ENCODE results near the gene HERC3.
A peak's percentile ranks its signal among the peaks of the same experiment; 100 is the strongest.

HERC3 gene

DNA sequence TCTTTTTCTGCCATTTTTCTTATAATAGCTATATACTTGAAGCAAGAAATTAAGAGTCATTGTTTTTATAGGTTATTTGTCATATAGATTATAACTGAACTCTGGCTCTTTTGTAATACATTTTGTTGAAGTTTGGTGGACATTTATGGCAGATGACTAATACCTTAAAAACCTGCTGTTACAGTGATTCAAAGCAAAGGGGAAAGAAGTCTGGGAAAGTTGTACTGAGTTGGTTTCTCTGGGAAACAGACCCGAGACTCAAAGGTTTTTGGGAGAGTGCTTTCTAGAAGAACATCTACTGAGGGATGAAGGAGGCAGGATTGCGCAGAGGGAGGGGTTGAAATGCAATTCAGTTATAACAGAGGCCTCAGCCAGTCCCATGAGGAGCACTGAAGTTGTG is 69.5 kb downstream of the HERC3 start:
- DNase-seq = no peak

DNA sequence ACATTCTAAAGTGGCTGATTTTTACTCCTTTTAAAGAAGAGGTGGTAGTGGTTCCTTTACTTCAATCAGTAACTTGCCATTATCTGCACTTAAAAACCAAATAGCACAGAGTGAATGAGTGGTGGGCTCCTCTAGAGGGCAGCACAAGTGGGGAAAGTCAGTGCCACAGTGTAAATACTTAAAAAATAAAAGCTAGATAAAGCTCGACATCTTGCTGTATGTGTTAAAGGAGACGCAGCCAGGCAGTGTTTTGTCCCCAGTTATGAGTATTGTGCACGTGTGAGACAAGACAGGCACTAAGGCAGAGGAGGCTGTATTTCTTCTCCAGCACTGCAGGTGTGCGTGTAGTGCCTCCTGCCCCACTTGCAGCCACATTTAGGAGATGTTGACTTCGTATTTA is 80.7 kb downstream of the HERC3 start:
- DNase-seq = peak in 1 of 2 donors; percentile 19

DNA sequence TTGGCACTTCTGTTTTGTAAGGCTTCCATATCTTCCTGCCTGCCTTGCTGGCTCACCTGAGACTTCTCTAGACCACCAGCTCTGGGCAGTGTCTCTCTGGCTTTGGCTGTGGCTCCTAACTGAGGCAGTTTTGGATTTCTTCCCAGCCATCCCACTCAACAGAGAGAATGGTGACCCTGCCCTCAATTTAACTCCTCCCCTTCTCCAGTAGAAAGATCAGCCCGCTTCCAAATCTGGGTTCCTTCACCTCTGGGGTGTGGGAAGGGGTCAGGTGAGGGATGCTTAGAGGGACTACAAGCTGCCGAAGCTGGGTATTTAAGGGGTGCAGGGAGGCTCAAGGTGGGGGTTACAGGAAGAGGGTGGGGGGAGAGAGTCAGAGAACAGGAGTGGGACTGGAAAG is 81.6 kb downstream of the HERC3 start:
- no peak for DNase-seq

DNA sequence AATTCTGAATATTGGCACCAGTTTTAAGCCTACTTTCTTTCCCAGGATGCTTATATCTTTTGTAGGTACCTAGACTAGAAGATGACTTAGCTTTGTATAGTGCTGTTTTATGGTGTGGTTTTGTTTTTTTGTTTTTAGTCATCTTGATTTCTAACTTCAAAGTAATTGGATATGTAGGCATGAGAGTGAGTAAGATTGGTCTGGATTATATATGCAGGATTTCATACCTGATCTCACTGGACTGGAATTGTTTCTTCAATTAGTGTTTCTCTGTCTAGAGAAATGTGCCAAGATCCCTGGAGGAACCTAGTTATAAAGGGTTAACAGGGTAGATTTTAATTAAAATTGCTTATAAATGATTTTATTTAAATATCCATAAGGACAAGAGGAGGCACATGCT is 82.3 kb downstream of the HERC3 start:
- no peak for DNase-seq

DNA sequence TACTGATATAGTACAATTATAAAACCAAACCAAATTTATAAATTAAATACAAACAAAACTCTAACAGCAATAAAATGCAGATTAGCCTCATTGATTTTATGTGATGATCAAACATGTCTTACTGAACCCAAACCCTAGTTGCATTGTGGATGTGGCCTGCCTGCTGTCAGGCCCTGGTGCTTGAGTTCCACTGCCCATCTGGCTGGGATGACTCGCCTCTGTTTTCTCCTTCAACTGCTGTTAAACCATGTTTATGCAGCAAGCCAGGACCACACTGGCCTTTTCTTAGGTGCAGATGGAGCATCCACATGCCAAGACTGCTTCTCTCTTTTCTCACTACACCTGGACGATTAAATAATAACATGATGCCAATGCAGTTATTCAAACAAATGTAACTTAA is 82.7 kb downstream of the HERC3 start:
- no peak for DNase-seq

DNA sequence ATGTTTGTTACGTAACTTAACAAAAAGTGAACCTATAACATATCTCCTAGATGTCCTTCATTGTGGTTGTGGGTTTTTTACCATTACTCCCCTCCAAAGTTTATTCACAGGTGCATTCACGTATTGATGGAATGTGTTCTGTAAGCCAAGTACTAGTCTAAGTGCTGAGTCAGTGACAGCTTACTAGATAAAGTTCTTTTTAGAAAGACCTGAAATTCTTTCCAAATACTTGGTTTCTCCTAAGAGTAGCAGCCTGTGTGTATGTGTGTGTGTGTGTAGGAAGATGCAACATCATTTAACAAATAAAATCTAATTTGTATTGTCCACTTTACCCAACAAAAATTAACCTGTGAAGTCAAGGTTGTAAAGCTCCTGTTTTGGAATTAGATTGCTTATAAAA is 83.3 kb downstream of the HERC3 start:
- DNase-seq = no peak

DNA sequence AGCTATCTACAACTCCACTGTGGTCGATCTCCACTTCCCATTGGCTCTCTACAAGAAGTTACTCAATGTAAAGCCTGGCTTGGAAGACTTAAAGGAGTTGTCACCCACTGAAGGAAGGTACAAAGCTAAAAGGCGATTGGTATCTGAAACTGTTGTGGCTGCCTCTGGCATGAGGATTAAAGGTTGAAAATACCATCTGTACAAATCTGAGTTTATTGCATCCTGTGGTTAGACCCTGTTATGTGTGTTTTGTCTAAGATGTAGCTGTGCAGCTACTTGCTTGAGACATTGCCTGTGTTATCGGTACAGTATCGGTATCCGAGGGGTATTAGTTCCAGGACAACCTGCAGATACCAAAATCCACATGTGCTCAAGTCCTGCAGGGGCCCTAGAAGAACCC is 88.9 kb downstream of the HERC3 start:
- no peak for DNase-seq

DNA sequence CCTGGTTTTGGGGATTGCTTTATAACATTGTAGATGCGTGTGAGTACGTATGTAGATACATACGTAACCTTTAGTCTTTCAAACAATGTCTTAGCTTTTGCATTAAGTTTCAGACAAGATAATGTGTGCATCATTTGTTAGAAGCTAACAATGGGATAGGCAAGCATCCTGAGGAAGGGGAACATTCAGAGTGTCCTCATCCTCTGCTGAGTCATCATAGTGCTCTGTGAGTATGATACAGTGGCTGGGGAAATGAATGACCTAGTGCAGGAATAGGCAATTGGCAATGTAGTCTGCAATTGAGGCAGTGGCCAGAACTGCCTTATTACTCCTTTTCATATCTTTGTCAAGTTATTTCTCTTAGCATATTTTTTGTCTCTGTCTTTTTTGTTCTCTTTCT is 98.1 kb downstream of the HERC3 start:
- DNase-seq = no peak

DNA sequence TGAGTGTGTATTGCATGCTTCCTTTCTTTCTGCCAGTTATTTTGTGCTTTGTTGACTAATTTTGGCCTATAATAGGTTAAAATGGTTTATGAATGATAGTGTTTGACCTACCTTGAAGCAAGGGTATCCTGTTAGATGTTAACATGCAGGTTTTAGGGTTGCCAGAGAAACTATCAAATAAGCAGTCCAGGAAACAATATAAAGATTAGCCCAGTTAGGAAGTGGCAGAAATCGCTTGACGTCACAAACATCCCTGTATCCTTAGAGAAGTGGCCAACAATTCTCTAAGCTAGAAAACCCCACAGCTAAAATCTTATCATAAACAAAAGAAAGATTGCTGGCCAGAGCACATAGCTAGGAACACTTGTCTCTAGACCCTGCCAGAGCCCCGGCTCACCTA is 101.5 kb downstream of the HERC3 start:
- no peak for DNase-seq

DNA sequence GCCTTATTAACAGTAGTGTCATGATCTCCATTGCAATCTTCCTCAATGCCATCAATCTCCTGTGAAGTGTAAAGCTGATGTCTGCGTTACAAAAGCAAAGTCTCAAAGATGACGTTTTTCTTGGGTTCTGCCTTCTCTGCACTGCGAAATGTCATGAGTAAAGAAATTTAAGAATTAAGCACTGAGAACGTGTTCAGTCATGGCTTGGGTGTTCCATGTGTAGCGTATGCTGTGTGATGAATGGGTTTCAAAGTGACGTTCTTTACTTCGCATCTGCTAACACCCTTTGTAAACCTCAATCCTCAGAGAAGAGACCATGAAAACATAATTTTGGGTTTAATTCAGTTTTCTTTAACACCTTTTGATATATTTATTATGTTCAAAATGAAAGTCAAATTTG is 104.3 kb downstream of the HERC3 start:
- DNase-seq = no peak

DNA sequence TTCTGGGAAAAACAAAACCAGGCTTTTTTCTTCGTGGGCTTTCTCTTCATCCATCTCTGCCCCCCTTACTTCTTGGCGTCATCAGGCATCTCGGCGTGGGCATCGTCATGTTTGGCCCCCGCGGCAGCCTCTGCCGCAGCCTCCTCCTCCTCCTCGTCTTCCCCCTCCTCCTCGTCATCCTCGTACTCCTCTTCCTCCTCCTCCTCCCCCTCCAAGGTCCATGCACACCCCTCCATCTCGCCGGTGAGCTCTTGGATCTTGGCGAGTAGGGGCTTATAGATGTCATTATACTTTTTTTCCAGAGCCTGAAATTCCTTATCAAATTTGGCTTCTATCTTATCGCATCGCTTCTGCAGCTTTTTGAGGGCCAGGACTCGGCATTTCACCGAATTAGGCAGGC is 104.9 kb downstream of the HERC3 start:
- DNase-seq = no peak

DNA sequence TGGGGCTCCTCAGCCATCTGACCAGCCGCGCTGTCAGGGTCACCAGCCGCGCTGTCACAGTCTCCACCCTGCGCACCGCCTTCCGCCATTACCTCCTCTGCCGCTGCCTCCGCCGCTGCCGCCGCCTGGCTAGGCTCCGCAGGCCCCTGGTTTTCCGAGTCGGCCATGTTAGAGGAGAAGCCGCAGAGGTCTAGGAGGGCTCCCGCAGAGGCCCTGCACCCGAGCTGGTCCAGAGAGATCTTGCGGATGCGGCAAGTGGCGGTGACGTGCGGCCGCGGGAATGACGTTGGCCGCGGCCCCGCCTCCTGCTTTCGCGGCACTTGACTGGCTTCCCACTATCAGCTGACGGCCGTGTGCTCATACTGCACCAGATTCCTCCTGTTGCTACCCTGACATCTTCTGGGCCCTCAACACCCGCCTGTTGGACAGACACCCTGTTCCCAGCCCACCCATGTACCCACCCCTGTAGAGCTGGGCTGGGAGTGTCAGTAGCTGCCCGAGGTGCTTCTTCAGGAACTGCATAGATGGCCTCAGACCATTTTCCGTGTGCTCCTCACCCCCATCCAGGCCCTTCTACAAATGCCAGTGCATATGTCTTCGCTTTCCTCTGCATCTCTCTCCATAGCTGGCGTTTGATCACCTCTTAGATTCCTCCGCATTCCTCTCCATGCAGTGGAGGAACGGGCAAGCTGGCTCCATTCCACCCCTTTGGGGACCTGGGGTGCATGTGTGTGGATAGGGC is 105.5 kb downstream of the HERC3 start, which contains the start of gene NAP1L5:
TSS of gene NAP1L5 (minus strand) at position 242 of the 742 bp plus-strand sequence. CDS start at position 167, 75 bp downstream.
- DNase-seq = peak; percentile 19 to 63

DNA sequence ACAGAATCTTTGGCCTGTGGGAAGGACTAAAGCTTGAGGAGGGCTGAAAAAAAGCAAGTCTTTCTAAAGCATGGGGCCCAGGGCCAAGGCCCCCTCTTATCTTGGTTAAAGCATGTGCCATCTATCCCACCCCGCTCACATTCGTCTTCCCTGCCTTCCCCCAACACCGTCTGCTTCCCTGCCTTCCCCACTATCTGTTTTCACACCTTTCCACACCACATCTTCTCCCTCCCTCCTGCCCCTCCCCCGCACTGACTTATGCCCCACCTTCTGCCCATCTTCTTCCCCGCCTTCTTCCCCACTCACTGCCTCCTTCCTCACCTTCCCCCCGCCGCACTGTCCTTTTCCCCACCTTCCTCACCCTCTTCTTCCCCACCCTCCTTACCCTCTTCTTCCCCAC is 106.2 kb downstream of the HERC3 start:
- DNase-seq = no peak

DNA sequence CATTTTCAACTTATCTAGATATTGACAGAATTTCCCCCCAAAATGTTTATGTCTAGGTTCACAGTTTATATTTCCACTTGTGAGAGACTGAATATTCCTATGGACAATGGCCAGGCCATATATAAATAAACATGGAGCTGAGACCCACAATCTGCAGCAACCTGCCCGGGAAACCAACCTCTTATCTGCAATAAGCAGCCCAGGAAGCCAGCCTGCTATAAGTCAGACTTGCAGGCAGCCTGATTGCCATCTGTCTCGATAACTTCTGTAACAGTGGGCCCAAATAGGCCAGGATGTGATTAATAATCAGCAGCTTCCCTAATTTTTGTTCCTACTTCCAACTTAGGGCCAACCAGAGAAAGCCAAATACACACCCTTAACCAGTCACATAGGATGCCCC is 110.5 kb downstream of the HERC3 start:
- DNase-seq = no peak

DNA sequence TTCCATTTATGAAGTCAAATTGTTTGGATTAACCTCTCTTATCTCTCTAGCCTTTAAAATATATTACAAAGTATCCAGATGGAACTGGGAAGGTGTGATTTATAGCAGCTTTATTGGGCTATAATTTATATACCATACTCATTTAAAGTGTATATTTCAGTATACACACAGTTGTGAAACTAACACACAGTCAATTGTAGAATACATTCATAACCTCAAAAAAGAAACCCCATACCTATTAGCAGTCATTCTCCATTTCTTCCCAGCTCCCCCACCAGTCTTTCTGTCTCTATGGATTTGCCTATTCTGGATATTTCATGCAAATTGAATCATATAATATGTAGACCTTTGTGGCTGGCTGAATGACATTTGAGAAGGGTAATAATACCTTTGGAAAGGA is 112.9 kb downstream of the HERC3 start:
- no peak for DNase-seq

DNA sequence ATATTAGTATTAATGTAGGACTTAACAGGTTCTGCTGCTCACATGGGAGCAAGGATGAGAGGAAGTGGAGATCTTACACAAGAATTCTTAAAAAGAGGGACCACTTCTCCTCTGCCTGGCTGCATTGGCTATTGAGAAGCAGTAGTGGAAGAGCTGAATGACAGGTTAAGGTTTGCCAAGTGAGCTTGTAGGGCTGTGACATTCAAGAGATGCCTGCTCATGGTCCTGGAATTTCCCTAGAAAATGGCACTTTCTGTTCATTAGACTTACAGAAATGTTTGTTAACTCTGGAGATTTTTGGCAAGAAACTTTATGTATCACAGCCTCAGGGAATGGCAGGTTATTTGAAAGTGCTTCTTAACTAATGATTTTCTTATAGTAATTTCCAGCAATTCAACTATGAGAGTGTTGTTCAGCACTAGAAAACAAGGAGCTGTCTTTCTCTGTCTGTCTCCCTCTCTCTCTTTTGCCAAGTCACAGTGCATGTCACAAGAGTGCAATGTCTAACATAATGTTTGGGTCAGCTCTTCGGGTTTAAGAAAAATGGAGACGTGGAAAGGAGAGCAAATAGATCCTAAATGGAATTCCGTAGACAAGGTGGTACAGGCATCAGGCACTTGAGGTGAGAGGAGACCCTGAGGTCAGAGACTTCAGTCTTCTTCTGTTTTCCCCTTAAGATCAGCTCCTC is 113.7 kb downstream of the HERC3 start:
- peak in 1 of 2 donors; percentile 40 for DNase-seq

DNA sequence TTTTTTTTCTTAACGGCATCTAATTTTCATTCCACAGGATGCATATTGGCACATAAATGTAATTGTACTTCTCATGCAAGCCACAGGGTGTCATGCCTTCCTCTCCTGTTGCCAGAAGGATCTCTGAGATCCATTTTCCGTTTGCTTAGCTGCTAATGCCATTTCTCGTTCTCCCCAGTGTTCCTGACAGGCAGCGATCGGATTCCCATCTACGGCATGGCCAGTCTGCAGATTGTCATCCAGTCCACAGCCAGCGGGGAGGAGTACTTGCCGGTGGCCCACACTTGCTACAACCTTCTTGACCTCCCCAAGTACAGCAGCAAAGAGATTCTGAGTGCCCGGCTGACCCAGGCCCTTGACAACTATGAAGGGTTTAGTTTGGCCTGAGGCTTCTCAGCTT is 114.3 kb downstream of the HERC3 start:
- DNase-seq = peak; percentile 34 to 93

DNA sequence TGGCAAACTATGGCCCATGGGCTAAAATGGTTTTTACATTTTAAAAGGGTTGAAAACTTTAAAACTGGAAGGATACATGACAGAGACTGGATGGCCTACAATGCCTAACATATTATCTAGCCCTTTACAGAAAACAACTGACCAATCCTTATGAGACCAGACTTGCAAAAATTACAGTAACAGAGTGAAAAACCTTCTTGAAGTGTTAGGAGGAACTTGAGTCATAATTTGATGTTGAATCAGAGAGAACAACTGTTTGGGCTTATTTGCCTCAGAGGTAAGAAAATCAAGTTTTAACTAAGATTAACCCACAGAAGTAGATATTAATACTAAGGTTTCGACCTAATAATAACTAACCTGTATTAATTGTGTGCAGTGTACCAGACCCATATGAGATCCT is 117.7 kb downstream of the HERC3 start:
- DNase-seq = no peak

DNA sequence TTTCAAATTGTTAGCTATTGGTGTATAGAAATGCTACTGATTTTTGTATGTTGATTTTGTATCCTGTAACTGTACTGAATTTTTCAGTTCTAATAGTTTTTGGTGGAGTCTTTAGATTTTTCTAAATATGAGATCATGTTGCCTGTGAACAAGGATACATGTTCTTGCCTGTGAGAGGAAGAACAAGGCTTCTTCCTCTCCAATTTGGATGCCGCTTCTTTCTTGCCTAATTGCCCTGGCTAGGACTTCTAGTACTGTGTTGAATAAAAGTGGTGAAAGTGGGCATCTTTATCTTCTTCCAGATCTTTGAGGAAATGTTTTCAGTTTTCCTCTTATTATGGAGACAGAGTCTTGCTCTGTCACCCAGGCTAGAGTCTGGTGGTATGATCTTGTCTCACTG is 121.5 kb downstream of the HERC3 start:
- no peak for DNase-seq

DNA sequence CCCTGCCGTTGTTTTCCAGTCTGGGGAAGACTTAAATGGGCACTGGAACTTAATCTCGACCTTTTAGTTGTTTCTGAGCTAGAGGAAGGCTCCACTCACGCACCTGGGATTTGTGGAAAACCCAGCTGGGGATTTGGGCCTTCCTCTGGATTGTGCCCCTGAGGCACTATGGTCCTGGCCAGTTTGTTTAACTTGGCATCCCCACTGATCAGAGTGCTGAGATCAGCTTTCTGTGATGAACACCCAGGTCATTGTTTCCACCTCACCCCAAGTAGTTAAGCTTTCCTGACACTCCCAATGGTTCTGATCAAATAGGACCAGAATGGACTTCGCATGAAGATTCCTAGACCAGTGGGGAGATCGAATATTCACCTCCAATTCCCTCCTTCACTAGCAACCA is 125.8 kb downstream of the HERC3 start:
- no peak for DNase-seq

DNA sequence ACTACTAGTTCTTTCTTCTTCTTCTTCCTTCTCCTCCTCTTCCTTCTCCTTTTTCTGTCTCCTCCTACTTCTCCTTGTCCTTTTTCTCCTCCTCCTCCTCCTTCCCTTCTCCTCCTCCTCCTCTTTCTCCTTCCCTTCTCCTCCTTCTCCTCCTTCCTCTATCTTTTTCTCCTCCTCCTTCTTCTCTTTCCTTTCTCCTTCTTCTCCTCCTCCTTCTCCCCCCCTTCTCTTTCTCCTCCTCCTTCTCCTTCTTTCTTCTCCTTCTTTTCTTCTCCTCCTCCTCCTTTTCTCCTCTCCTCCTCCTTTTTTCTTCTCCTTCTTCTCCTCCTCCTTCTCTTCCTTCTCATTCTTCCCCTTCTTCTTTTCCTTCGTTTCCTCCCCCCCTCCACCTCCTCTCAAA is 127.1 kb downstream of the HERC3 start:
- no peak for DNase-seq

DNA sequence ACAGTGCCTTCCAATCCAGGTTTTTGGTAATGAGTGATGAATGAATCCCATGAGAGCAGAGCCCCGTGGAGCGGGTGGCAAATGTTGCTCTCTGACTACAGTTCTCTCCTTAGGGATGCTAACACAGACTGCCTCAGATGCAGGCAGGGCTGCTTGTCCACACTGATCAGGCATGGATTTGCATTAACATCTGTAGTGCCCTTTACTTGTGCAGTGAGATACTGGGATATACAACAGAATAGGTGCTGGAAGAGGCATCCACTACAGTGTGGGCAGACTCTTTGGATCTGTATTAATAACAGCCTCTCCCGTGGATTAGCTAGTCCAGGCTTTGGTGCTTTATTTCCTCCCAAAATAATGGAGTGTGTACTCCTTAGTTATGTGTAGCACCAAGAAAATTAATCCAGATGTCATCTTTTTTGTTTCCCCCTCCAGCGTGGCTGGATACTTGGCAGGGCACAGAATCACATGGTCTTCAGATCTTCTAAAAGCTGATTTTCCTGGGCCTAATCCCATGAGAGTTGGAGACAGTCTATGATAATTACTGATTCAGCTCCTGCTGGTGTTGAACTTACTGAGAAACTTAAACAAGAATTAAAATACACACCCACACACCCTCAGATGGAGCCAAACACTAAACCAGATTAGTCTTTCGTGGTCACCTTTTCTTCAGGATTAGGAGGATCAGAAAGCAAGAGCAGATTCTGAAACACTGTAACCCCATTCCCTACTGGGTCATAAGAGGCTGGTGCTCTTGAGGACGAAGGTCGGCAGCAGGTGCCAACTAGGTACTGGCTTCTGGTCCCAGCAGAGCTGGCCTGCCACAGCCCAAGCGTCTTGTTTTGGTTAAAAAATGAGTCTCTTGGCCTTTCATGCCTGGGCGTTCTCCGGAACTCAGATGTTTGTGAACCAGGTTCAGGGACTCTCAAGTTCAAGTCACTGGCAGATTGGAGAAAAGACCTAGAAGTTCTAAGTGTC is 128.5 kb downstream of the HERC3 start:
- no peak for DNase-seq

DNA sequence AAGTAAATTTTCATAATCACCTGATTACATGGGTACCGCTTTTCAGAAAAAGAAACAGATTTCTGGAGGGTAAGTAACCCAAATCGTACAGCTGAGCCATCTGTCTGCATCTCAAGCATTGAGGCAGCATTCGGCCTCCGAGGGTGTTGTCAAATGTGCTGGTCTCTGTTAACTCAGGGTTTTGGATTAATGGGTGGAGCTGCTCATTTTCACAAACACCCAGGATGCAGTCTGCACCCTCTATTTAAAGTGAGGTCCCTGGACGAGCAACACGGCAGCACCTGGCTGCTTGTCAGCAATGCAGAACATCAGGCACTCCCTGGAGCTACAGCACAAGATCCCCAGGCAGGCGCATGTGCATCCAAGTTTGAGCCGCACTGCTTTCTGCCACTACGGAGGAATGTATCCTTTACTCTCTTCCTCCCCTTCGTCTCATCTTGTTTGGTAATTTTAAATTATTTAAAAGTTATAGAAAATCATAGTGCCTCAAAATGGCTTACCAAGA is 130.0 kb downstream of the HERC3 start:
- no peak for DNase-seq
